Panc1 (cell line): Measurements from ENCODE around the gene PPP1R13L.

ENCODE experiments used
- CTCF ChIP-seq: fragments of 450-650 bp; IDR thresholded peaks from 2 replicates; pipeline ENCODE4 v1.5.1; 2017; ENCODE audit warnings: mild to moderate bottlenecking
- POLR2AphosphoS5 ChIP-seq: IDR thresholded peaks from 2 replicates; pipeline ENCODE4 v1.6.1; 2012; ENCODE audit warnings: mild to moderate bottlenecking, low read depth, low read length, moderate library complexity
- REST ChIP-seq, 2 experiments: IDR thresholded peaks; 2 replicates each; pipeline ENCODE4 v1.6.1; 2011 to 2012; ENCODE audit warnings: low read depth in 2 of 2, control low read depth in 1 of 2, low read length in 1 of 2, mild to moderate bottlenecking in 1 of 2, moderate library complexity in 1 of 2; ENCODE audit not compliant: insufficient read depth in 1 of 2
- SIN3A ChIP-seq: IDR thresholded peaks from 2 replicates; pipeline ENCODE4 v1.6.1; 2012; ENCODE audit warnings: low read depth, mild to moderate bottlenecking, low read length, moderate library complexity, borderline replicate concordance; ENCODE audit not compliant: insufficient read depth
- TCF7L2 ChIP-seq: IDR thresholded peaks from 2 replicates; pipeline ENCODE4 v1.6.1; 2011; ENCODE audit warnings: mild to moderate bottlenecking, low read depth, low read length, inconsistent platforms

DNA sequence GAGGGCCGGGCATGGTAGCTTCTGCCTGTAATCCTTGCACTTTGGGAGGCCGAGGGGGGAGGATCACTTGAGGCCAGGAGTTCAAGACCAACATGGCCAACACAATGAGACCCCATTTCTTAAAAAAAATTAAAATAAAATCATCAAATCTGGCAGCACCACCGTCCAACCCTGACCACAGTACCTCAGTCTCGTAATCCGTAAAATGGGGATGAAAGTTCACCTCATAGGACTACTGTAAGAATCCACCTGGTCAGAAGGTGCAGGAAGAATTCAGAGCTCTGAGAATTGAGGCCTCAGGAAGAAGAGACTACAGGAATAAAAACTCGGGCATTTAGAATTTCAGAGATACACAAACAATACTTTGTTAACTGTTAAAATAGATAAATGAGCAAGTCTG, 3.1 kb downstream of the PPP1R13L start:
- TF ChIP-seq CTCF: no peak
- TF ChIP-seq REST (IDR thresholded peaks at IDR 0.05; ENCODE audit: insufficient read depth in 1 of 2, low read depth in 2 of 2, low read length in 1 of 2): no peak
- no peak for TF ChIP-seq POLR2AphosphoS5
- TF ChIP-seq TCF7L2: no peak
- no peak for TF ChIP-seq SIN3A
